NCI-H2107 treated with DMSO at 0.1 percent for 48 hours (cell line): ENCODE results near the gene MYL3.

Source experiments
- DNase-seq: peaks from one replicate; lab custom pipeline; 2025; ENCODE audit not compliant: unreplicated experiment; lab: John Stamatoyannopoulos, UW

The MYL3 gene

DNA sequence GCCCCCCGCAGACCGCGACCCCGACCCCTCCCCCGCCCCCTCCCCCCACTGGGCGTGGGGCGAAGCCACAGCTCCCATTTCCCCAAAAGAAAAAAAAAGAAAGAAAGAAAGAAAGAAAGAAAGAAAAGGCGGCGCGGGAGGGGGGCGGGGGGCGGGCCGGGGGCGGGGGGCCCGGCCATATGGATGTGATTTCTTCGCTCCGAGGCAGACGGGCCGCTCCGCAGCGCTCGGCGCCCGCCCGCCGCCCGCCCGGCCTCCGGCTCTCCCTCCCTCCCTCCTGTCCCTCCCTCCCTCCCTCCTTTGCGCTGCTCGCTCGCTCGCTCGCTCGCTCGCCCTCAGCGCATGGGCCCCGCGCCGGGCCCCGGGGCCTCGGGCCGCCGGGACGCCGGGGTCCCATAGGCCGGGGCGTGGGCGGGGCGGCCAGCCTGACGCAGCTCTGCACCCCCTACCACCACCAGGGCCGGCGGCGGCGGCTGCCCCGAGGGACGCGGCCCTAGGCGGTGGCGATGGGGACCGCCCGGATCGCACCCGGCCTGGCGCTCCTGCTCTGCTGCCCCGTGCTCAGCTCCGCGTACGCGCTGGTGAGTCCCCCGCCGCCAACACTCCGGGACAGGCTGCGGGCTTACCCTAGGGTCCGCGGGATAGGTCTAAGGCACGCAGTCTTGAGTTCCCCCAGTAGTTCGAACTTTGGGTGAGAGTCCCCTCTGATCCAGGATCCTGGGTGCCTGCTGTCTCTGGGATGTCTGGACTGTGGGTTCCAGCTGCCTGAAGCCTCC, 20.0 kb upstream of the MYL3 start:
- no peak for DNase-seq

- DNase-seq: no peak
Measured at GRCh38 chr3:46882377-46883053, 19.3 kb upstream of the MYL3 start.

- no peak for DNase-seq
Measured at GRCh38 chr3:46881596-46882376, 18.5 kb upstream of the MYL3 start.

GRCh38 chr3:46880884-46881595, 17.8 kb upstream of the MYL3 start:
- DNase-seq: no peak

DNA sequence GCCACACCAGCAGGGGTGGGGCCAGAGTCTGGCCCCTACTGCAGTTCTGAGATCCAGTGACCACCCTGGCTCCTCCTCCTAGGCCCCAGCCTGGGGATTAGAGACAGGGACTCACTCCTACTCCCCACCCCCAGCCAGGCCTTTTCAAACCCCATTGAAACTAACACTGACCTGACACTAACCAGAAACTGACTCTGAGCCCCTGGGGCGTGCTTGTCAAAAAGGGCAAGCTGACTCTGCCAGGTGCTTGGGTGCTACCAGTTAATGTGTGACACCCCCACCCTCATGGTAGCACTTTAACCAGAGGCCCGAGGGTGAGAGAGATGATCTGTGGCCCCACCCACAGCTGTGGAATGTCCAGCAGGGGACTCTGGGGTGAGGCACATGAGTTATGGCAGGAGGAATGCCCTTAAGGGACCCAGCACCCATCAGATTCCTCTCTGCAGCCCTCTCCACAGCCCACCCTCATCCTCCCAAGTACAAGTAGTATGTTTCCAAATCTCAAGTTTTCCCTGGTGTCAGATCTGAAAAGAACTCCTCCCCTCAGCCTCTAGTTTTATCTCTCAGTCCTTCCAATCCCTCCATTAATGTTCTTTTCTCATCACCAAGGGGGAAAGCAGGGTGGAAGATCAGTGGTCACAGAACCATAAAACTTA, 15.7 kb upstream of the MYL3 start:
- no peak for DNase-seq

DNA sequence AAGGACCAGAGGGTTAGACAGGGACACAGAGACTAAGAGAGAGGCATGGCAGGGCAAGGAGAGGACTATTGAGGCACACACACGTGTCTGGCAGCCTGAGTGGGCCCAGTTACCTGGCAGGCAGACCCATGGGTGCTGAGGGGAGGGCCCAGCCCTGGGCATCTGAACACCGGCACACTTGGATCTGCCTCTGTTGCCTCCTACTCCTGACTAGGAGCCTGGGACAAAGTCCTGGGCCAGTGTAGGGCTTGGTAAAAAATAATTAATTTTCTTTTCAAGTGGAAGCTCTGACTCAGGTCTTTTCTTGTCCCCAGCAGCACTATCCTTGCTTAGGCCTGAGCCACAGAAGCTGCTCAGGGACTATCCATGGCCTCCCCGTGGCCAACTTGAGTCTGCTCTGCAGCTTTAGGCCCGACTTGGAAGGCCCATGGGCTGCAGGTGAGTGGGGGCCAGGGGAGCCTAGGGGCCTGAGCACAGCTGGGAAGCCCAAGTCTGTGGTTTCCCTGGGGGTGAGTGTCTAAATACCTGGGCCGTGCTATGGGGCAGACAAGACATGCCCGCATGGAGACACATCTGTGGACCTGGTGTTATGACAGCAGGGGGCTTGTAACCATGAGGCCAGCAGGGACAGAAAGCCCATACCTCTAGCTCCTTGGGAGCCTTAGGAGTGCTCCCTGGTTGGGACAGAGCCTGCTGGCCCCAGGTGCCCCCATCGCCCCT, 14.3 kb upstream of the MYL3 start, which contains the start of gene PTH1R:
Gene PTH1R, plus strand, starts transcription at position 316 of the 720 bp plus-strand sequence. CDS start 5,839 bp downstream, outside the sequence.
- DNase-seq: no peak

- DNase-seq: no peak
Measured at GRCh38 chr3:46876313-46877300, 13.4 kb upstream of the MYL3 start.

- DNase-seq: no peak
Measured at GRCh38 chr3:46875560-46875959, 12.3 kb upstream of the MYL3 start.

DNA sequence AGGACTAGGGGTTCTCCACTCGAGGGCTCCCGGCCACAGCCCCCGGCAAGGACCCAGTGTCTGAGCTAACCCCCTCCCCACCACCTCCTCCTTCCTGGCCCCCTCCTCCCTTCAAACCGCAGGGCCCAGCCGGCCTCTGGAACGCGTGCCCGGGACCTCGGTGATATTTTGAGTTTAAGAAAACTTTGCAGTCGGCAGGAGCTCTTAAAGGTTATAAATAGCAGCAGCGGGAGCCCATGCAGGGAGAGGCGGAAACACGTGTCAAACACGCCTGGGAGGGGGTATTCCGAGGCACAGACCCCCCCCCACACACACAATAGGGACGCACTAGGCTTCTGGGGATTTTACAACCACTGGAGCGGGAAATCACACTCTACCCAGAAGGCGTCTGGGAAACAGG, 11.2 kb upstream of the MYL3 start:
- no peak for DNase-seq

- no peak for DNase-seq
Measured at GRCh38 chr3:46873521-46873920, 10.3 kb upstream of the MYL3 start.

GRCh38 chr3:46871222-46871621, 8.0 kb upstream of the MYL3 start:
- no peak for DNase-seq

- no peak for DNase-seq
Measured at GRCh38 chr3:46870651-46871050, 7.4 kb upstream of the MYL3 start.

GRCh38 chr3:46869440-46869839, 6.2 kb upstream of the MYL3 start:
- DNase-seq: no peak

GRCh38 chr3:46868948-46869347, 5.7 kb upstream of the MYL3 start:
- no peak for DNase-seq

DNA sequence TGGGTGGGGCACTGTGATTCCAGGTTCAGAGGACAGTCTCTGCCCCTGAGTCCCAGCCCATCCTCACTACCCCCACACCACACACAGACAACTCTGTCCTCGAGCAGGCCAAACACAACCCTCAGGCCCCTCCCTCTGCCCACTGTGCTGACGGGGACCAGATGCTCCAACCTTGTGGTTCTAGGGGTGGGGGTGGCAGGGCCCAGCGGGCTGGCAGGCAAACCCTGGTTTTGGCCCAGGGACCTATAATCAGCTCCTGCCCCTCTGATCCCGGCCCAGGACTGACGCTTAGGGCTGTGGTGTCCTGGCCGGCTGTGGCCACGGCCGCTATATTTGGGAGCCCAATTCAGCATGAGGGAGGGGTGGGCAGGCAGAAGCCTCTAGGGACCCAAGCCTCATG, 5.0 kb upstream of the MYL3 start:
- no peak for DNase-seq

GRCh38 chr3:46867550-46867898, 4.3 kb upstream of the MYL3 start:
- no peak for DNase-seq

DNA sequence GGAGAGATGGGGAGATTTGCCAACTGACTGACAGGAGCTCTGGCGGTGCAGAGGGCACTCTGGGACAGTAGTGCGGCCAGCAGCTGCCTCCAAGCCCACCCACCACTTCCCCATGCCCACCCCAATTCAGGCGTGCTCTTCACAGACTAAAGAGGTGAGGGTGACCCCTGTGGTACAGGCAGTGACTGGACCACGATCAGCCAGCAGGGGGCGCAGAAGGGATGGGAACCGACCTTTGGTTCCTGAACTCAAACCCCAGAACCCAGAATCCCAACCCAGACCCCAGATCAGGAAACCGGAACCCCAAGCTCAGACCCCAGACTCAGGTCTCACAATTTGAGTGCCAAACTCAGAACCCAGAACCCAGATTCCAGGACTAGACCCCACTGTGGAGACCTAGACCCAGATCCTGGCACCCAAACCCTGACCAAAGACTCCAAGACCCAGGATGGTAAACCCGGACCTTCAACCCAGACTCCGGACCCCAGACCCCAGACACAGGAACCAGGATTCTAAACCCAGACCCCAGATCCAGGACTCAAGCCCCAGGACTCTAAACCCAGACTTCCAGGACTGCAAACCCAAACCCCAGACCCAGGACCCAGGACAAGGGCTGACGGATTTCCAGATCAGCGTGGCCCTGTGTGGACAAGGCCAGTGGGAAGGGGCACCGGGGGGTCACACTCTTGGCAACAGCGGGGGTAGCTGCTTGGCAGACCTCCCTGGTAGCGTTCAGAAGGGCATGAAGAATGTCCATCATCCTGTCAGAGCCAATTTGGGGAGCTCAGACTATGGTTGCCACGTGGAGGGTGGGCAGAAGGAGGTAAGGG, 3.7 kb upstream of the MYL3 start:
- no peak for DNase-seq

- DNase-seq: no peak
Measured at GRCh38 chr3:46866032-46866595, 2.9 kb upstream of the MYL3 start.
